GM23338 (cell line): Measurements from ENCODE around the gene CNPPD1. TPM values are rescaled to one million over a fixed set of nuclear protein-coding genes. Genes with fewer than 3 reads are reported as not detected.

Source experiments
- ATAC-seq: fragments of 200-7000 bp; cut with Tn5 transposase; 3 replicates; pipeline ENCODE4 v1.9.1; 2020
- DNase-seq: peaks from one replicate; pipeline ENCODE4 v3.0.0-alpha.2; 2015; ENCODE audit warnings: low spot score
- H2AFZ ChIP-seq: fragments of 200-600 bp; sonication (generic); 2 replicates; pipeline ENCODE4 v1.8.0; 2016; ENCODE audit warnings: antibody characterized with exemption, mild to moderate bottlenecking, moderate library complexity
- H3F3A ChIP-seq: fragments of 200-600 bp; sonication (generic); replicated peaks from 2 replicates; pipeline ENCODE4 v1.8.0; 2017; ENCODE audit warnings: antibody characterized with exemption, mixed run types, low read depth
- H3K27ac ChIP-seq: fragments of 200-600 bp; sonication (generic); 2 replicates; pipeline ENCODE4 v1.6.1; 2016; ENCODE audit warnings: low read depth
- H3K27me3 ChIP-seq: fragments of 200-600 bp; sonication (generic); 2 replicates; pipeline ENCODE4 v1.8.0; 2016; ENCODE audit warnings: mild to moderate bottlenecking, mixed run types, moderate library complexity; ENCODE audit not compliant: insufficient read depth
- H3K36me3 ChIP-seq: fragments of 200-600 bp; sonication (generic); 2 replicates; pipeline ENCODE4 v1.8.0; 2016; ENCODE audit warnings: mild to moderate bottlenecking; ENCODE audit not compliant: insufficient read depth
- H3K4me1 ChIP-seq: fragments of 200-600 bp; sonication (generic); 2 replicates; pipeline ENCODE4 v1.8.0; 2016; ENCODE audit warnings: mild to moderate bottlenecking, moderate library complexity; ENCODE audit not compliant: insufficient read depth
- H3K4me2 ChIP-seq: fragments of 200-600 bp; sonication (generic); 2 replicates; pipeline ENCODE4 v1.7.1; 2017; ENCODE audit warnings: mixed run types
- H3K4me3 ChIP-seq: fragments of 200-600 bp; sonication (generic); 2 replicates; pipeline ENCODE4 v1.6.1; 2016; ENCODE audit warnings: mixed run types
- H3K79me2 ChIP-seq: fragments of 200-600 bp; sonication (generic); replicated peaks from 2 replicates; pipeline ENCODE4 v1.8.0; 2017; ENCODE audit warnings: mild to moderate bottlenecking; ENCODE audit not compliant: insufficient read depth
- H3K9me2 ChIP-seq: fragments of 200-600 bp; sonication (generic); 2 replicates; pipeline ENCODE4 v1.8.0; 2017; ENCODE audit not compliant: insufficient read depth
- H4K20me1 ChIP-seq: fragments of 200-600 bp; sonication (generic); replicated peaks from 2 replicates; pipeline ENCODE4 v1.8.0; 2017; ENCODE audit warnings: mild to moderate bottlenecking; ENCODE audit not compliant: insufficient read depth
- H3K27ac Mint-ChIP-seq: 2 replicates; pipeline ENCODE4 v1.8.0; 2020; ENCODE audit warnings: inconsistent platforms, mild to moderate bottlenecking, moderate library complexity, mixed read lengths
- H3K27me3 Mint-ChIP-seq: 3 replicates; pipeline ENCODE4 v1.8.0; 2022; ENCODE audit warnings: low read depth, mild to moderate bottlenecking, moderate library complexity, mixed read lengths, inconsistent platforms; ENCODE audit not compliant: insufficient read depth, poor library complexity
- H3K36me3 Mint-ChIP-seq: 3 replicates; pipeline ENCODE4 v1.8.0; 2021; ENCODE audit warnings: low read depth, mild to moderate bottlenecking, inconsistent platforms, moderate library complexity, mixed read lengths
- H3K4me1 Mint-ChIP-seq: 3 replicates; pipeline ENCODE4 v1.8.0; 2020; ENCODE audit warnings: mild to moderate bottlenecking, inconsistent platforms, mixed read lengths
- H3K4me3 Mint-ChIP-seq: 3 replicates; pipeline ENCODE4 v1.8.0; 2021; ENCODE audit warnings: moderate library complexity, mild to moderate bottlenecking, inconsistent platforms, mixed read lengths
- H3K9me3 Mint-ChIP-seq: 3 replicates; pipeline ENCODE4 v1.8.0; 2020; ENCODE audit warnings: moderate library complexity, mild to moderate bottlenecking, inconsistent platforms, mixed read lengths
- CTCF ChIP-seq, 2 experiments: fragments of 200-600 bp in 1 of 2; sonication (generic) in 1 of 2; conservative IDR thresholded peaks; 2 replicates each; pipeline versions ENCODE4 v1.5.1 to v1.6.1; 2016 to 2017; ENCODE audit warnings: antibody characterized with exemption in 2 of 2, low read depth in 2 of 2, mild to moderate bottlenecking in 2 of 2, moderate library complexity in 1 of 2
- ETS1 ChIP-seq: IDR thresholded peaks from 2 replicates; pipeline ENCODE4 v1.6.1; 2016; ENCODE audit warnings: antibody characterized with exemption
- EZH2 ChIP-seq: fragments of 200-600 bp; sonication (generic); IDR thresholded peaks from one replicate; pipeline ENCODE4 v1.8.0; 2017; ENCODE audit warnings: antibody characterized with exemption, mild to moderate bottlenecking, low read depth; ENCODE audit not compliant: unreplicated experiment
- EZH2phosphoT487 ChIP-seq: fragments of 200-600 bp; sonication (generic); IDR thresholded peaks from one replicate; pipeline ENCODE4 v1.8.1; 2018; ENCODE audit warnings: antibody characterized with exemption; ENCODE audit not compliant: unreplicated experiment
- JUNB ChIP-seq: IDR thresholded peaks from one replicate; pipeline ENCODE4 v1.6.1; 2016; ENCODE audit warnings: antibody characterized with exemption; ENCODE audit not compliant: unreplicated experiment
- NANOG ChIP-seq: IDR thresholded peaks from 2 replicates; pipeline ENCODE4 v1.6.1; 2016; ENCODE audit warnings: antibody characterized with exemption, borderline replicate concordance
- POLR2AphosphoS5 ChIP-seq: IDR thresholded peaks from 2 replicates; pipeline ENCODE4 v1.6.1; 2016; ENCODE audit warnings: antibody characterized with exemption, low read depth
- STAT1 ChIP-seq: IDR thresholded peaks from one replicate; pipeline ENCODE4 v1.6.1; 2016; ENCODE audit warnings: antibody characterized with exemption; ENCODE audit not compliant: unreplicated experiment
- ZNF114 ChIP-seq: fragments of 250-450 bp; sonication (Bioruptor Pico); IDR thresholded peaks from 2 replicates; pipeline ENCODE4 v1.5.0; 2020; ENCODE audit warnings: mild to moderate bottlenecking, moderate library complexity
- ZNF331 ChIP-seq: fragments of 250-450 bp; sonication (Bioruptor Pico); IDR thresholded peaks from 2 replicates; pipeline ENCODE4 v1.5.0; 2020; ENCODE audit warnings: low read depth, mild to moderate bottlenecking, moderate library complexity
- polyA plus RNA-seq: library from polyadenylated mRNA; unstranded; fragments of >200 nt; fragmentation: Nextera tagmentation; extraction: Ambion mirVana; gene quantifications from 2 replicates; pipeline ENCODE4 v1.2.1, GENCODE V29; 2016
- total RNA-seq: library from RNA; depleted of rRNA; stranded (reverse); fragments of >200 nt; shearing (Covaris generic); gene quantifications from 2 replicates; pipeline ENCODE4 v1.2.3, GENCODE V29; 2014
- TF ChIP-seq, protein P1 (sequence below): fragments of 250-450 bp; sonication (Bioruptor Pico); IDR thresholded peaks from 2 replicates; pipeline ENCODE4 v1.5.0; 2020; ENCODE audit warnings: mild to moderate bottlenecking, moderate library complexity

CNPPD1 gene
- total and polyA plus RNA-seq, 2 experiments from 2014 or later: 18.0 to 18.2 TPM

DNA sequence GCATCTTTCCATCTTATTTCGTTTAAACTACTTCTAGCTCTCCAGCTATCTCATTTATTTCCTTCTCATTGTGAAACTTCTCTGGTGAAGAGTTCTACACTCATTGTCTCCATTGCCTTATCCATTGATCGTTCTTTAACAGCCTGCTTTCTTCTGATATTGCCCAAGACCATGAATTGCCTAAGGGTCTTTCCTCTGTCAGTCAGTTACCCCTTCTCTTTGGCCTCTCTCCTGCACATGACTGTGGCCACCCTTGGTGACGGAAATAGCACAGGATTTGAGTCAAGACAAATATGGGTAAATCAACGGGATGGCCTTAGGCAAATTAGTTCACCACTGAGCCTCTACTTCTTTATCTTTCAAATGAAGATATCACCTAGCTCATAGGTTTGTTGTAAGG, 42.7 kb downstream of the CNPPD1 start (continued):
- TF ChIP-seq ZNF331 (CRISPR knock-in tag): no peak
- no peak for TF ChIP-seq POLR2AphosphoS5
- TF ChIP-seq EZH2phosphoT487: no peak

- no peak overlapping the region for H2AFZ ChIP-seq
- Mint-ChIP-seq H3K4me3 (no peak overlapping the region), H3K9me3 (no peaks in the 10 kb centered on the region), H3K4me1 (peaks cover 3% of the 10 kb centered on the region; the same call in 2 of the 3 replicates), H3K27me3 (no peaks in the 10 kb centered on the region), H3K36me3 (no peaks in the 10 kb centered on the region), H3K27ac (no peak overlapping the region)
- H3K4me1 ChIP-seq: no peaks in the 10 kb centered on the region
- no peak for TF ChIP-seq ZNF331 (CRISPR knock-in tag)
- no peak for TF ChIP-seq CTCF (conservative IDR thresholded peaks at IDR 0.05; ENCODE audit: low read depth in 2 of 2)
- no peak for TF ChIP-seq STAT1
- TF ChIP-seq EZH2: no peak
- TF ChIP-seq, protein P1, sequence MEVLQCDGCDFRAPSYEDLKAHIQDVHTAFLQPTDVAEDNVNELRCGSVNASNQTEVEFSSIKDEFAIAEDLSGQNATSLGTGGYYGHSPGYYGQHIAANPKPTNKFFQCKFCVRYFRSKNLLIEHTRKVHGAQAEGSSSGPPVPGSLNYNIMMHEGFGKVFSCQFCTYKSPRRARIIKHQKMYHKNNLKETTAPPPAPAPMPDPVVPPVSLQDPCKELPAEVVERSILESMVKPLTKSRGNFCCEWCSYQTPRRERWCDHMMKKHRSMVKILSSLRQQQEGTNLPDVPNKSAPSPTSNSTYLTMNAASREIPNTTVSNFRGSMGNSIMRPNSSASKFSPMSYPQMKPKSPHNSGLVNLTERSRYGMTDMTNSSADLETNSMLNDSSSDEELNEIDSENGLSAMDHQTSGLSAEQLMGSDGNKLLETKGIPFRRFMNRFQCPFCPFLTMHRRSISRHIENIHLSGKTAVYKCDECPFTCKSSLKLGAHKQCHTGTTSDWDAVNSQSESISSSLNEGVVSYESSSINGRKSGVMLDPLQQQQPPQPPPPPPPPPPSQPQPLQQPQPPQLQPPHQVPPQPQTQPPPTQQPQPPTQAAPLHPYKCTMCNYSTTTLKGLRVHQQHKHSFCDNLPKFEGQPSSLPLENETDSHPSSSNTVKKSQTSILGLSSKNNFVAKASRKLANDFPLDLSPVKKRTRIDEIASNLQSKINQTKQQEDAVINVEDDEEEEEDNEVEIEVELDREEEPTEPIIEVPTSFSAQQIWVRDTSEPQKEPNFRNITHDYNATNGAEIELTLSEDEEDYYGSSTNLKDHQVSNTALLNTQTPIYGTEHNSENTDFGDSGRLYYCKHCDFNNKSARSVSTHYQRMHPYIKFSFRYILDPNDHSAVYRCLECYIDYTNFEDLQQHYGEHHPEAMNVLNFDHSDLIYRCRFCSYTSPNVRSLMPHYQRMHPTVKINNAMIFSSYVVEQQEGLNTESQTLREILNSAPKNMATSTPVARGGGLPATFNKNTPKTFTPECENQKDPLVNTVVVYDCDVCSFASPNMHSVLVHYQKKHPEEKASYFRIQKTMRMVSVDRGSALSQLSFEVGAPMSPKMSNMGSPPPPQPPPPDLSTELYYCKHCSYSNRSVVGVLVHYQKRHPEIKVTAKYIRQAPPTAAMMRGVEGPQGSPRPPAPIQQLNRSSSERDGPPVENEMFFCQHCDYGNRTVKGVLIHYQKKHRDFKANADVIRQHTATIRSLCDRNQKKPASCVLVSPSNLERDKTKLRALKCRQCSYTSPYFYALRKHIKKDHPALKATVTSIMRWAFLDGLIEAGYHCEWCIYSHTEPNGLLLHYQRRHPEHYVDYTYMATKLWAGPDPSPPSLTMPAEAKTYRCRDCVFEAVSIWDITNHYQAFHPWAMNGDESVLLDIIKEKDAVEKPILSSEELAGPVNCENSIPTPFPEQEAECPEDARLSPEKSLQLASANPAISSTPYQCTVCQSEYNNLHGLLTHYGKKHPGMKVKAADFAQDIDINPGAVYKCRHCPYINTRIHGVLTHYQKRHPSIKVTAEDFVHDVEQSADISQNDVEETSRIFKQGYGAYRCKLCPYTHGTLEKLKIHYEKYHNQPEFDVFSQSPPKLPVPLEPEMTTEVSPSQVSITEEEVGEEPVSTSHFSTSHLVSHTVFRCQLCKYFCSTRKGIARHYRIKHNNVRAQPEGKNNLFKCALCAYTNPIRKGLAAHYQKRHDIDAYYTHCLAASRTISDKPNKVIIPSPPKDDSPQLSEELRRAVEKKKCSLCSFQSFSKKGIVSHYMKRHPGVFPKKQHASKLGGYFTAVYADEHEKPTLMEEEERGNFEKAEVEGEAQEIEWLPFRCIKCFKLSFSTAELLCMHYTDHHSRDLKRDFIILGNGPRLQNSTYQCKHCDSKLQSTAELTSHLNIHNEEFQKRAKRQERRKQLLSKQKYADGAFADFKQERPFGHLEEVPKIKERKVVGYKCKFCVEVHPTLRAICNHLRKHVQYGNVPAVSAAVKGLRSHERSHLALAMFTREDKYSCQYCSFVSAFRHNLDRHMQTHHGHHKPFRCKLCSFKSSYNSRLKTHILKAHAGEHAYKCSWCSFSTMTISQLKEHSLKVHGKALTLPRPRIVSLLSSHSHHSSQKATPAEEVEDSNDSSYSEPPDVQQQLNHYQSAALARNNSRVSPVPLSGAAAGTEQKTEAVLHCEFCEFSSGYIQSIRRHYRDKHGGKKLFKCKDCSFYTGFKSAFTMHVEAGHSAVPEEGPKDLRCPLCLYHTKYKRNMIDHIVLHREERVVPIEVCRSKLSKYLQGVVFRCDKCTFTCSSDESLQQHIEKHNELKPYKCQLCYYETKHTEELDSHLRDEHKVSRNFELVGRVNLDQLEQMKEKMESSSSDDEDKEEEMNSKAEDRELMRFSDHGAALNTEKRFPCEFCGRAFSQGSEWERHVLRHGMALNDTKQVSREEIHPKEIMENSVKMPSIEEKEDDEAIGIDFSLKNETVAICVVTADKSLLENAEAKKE (CRISPR knock-in tag): no peak
- TF ChIP-seq EZH2phosphoT487: no peak
- no peak for TF ChIP-seq POLR2AphosphoS5
- no peak for TF ChIP-seq ZNF114 (CRISPR knock-in tag)
- TF ChIP-seq NANOG: no peak
- no peak for TF ChIP-seq JUNB
- TF ChIP-seq ETS1: no peak
- no peak overlapping the region for H3K4me3 ChIP-seq
- no peak for ATAC-seq
- H3K27ac ChIP-seq: no peak overlapping the region
- H3F3A ChIP-seq: no peaks in the 10 kb centered on the region
- no peak for DNase-seq
- H3K4me2 ChIP-seq: no peak overlapping the region
- no peaks in the 10 kb centered on the region for H3K79me2 ChIP-seq
- no peaks in the 10 kb centered on the region for H3K36me3 ChIP-seq
- no peaks in the 10 kb centered on the region for H3K9me2 ChIP-seq
- H3K27me3 ChIP-seq: no peaks in the 10 kb centered on the region
- H4K20me1 ChIP-seq: peaks cover 6% of the 10 kb centered on the region; the same call in 1 of the 2 replicates
These were observed 45.0 kb downstream of the CNPPD1 start for GRCh38 chr2:219131744-219132143.
